ENCODE data around the gene SBF1. TPM values are rescaled to one million over a fixed set of nuclear protein-coding genes. Genes with fewer than 3 reads are reported as not detected.
"Not testable (repeated sequence)": the region's sequence is repeated elsewhere in the genome, so short reads cannot be mapped to it uniquely, and the experiment has no call there.

The SBF1 gene
- total RNA-seq, 1 experiment from 2014 or later = 43.6 TPM

DNA sequence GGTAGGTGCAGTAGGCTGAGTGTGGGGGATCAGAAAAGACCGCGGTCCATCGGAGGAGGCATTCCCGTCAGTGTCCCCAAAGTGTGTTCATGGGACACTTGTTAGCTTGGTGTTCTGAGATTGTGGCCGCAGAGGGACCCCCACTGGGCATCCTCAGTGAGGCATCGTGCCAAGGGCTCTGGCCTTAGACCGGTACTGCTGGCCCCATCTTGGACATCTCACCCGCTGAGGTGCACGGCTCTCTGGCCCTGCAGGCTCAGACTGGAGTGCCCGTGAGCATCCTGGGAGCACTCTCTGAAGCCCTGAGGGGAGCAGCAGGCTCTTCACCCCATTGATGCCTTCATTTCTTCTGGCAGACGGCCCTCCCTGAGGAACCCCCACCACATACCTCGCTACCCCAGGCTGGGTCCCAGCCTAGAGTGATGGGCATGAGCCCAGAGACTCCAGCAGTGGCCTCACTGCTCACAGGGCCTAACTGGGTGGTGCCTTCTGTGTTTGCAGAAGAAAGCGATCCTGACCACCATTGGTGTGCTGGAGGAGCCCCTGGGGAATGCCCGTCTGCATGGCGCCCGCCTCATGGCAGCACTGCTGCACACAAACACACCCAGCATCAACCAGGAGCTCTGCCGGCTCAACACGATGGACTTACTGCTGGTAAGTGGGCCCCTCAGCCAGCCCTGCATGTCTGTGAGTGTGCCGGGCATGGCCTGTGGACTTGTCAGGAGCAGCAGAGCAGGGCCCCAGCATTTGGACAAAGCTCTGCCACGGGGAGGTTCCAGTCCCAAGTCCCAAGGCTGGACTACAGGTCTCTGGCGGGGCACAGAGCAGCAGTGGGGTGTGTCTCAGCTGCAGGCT is 51.6 kb downstream of the SBF1 start:
- DNase-seq (ENCODE audit: low read depth) = no peak

DNA sequence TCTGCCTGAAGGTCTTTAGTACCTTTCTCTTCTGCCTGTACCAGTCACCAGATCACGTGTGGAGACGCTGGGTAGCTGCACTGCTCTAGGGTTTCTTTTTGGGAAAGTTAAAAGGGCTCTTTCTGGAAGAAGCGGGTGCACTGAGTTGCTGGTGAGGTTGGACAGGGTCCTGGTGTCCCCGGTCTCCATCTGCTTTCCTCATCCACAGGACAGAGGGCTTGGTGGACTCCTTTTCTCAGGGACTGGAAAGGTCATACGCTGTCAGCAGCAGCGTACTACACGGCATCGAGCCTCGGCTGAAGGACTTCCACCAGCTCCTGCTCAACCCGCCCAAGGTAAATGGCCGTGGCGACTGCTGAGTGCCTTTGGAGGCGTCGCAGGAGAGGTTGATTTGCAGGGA is 52.8 kb downstream of the SBF1 start:
- no peak for DNase-seq (ENCODE audit: low read depth)

DNA sequence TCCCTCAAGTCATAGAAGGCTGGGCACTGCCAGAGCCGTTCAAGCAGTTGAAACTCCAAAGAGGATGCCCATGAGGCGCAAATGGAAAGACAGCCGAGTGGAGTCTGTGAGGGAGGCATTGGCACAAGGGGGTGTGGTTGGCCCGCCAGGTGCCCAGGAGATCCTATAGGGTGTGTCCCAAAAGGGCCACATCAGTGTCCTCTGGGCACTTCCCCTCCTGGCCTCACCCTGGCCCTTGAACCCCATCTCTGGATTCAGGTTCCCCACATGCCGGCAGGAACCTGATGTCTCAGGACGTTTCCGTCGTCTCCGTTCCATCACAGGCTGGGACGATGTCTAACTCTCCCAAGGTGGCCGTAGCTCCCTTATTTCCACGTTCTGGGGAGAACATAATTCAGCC is 54.3 kb downstream of the SBF1 start:
- DNase-seq (ENCODE audit: low read depth) = no peak

DNA sequence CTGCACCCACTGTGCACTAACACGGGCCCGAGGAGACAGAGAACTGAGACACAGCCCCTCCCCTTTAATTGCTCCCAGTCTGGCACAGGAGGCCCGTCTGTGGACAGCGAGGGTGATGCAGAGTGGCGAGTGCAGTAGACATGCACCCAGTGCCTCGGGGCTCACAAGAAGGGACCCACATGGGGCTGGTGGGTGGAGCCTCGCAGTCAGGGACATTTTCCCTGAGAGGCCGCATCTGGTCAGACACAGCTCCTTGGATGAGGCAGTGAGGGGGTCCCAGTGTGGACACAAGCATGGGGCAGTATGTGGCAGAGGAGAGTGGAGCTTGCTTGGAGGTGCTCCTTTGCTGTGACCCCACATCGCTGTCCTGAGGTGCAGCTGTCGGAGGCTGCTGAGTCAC is 54.8 kb downstream of the SBF1 start:
- no peak for DNase-seq (ENCODE audit: low read depth)

DNA sequence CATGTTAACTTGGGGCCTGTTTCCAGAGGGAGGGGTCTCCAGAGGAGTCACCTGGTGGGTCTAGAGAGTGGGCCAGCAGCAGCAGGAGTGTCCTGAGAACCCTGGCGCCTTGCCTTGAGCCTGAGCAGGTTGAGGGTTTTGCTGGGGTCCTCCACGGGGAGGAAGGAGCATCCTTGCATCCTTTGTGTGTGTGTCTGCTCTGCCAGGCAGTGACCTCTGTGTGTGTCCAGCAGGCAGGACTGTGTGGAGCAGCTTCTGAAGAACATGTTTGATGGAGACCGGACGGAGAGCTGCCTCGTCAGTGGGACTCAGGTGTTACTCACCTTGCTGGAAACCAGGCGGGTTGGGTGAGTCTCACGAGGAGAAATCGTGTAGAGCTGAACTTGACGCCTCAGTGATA is 55.7 kb downstream of the SBF1 start:
- DNase-seq (ENCODE audit: low read depth) = no peak

DNA sequence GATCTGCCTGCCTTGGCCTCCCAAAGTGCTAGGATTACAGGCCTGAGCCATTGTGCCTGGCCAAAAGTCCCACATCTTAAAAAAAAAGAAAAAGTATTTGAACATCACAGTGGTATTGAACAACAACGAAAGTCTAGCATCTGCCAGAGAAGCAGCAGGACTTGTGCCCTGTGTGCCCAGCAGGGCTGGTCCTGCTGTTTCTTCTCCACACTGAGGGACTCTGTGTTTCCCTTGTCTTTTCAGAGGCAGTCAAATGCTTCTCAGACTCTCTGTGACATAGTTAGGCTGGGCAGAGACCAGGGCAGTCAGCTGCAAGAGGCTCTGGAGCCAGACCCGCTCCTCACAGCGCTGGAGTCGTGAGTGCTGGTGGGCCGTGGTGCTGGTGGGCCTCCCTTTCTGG is 56.2 kb downstream of the SBF1 start:
- no peak for DNase-seq (ENCODE audit: low read depth)

DNA sequence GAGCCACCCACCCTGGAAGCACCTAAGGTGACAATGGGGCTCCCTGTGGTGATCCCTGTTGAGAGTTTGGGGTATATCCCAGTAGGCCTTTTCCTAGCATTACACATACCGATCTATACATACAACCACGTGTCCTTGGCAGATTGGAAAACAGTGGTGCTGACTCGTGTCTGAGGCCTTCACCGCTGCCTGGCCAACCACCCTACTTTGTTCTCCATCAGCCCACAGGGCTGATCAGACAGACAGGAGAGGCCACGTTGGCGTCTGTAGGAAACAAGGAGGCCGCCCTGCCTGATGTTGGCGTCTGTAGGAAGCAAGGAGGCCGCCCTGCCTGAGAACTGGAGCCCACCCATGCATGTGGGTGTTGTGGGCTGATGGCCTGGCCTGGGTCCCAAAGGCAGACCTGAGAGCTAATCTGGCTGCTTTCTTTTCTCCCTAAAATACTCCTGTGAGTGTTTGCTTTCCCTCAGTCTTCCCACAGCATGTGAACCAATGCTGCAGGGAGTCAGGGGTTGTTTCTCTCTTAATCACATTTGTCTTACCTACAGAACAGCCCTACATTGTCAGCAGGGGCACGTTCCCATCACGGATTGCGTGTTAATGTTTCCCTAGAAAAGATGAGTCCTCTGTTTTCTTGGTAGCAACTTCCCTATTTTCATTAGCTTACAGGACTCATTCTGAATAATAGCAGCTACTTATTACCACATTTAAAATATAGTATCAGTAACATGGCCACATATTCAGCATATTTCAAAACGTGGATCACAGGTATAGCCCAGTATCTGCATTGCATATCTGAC is 57.2 kb downstream of the SBF1 start:
- DNase-seq (ENCODE audit: low read depth) = no peak

DNA sequence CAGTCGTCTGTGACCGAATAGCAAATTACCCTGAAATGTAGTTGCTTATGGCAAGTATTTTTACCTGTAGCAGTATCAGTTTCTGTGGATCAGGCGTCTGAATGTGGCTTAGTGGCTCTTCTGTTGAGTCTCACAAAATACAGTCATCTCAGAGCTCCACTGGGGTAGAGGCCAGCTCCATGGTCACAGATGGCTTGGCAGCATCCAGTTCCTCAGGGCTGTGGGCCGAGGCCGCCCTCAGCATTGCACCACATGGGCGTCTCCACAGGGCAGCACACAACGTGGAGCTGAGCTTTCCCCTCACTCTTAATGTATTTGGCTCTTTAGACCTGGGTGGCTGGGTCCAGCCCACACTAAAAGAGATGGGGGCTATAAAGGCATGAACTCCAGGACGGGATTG is 57.8 kb downstream of the SBF1 start:
- DNase-seq (ENCODE audit: low read depth) = no peak

DNA sequence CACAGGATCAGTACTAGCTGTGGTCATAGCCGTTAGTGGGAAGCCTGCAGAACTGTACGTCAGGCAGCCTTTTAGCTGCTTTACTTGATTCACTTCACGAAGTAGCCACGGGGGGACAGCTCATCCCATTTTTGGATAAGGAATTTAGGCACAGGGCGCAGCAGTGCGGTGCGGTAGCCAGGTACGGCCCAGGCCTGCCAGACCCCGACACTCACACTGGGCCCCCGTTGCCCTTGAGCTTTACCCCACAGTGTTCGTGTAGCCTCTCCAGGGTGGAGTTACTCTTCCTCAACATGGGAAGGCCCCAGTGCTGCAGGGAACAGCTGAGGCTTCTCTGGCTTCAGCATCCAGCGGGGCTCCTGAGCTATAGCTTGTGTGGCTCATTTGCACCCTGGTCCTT is 59.4 kb downstream of the SBF1 start:
- no peak for DNase-seq (ENCODE audit: low read depth)

DNA sequence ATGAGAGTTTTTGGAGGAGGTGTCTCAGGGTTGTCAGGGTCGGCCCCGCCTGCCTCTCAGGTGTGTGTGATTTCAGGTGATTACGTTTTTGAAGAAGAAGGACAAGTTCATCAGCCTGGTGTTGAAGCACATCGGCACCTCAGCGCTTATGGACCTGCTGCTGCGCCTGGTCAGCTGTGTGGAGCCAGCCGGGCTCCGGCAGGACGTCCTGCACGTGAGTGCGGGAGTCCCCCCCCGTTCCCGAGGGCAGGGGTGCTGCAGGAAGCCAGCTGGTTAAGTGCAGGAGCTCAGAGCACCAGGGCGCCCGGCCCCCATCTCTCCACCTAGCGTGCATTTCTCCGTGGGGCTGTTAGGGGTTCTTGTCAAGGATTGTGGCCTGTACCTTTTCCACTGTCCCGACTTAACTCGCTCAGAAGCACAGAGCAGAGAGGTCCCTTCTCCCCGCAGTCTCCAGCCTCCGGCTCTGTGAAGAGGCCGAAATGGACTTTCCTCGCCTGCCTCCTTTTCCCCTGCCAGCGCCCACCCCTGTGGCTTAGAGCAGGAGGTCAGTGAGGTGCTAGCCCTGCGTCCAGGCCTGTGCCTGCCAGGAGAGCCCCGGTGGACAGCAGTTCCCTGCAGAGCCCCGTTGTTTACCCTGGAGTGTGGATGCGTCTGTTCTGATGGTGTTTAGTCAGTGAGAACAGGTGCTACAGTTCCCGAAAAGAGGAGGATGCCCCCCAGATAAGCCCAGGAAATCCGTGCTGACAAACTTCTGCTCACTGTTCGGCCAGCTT is 60.2 kb downstream of the SBF1 start:
- DNase-seq (ENCODE audit: low read depth) = no peak

DNA sequence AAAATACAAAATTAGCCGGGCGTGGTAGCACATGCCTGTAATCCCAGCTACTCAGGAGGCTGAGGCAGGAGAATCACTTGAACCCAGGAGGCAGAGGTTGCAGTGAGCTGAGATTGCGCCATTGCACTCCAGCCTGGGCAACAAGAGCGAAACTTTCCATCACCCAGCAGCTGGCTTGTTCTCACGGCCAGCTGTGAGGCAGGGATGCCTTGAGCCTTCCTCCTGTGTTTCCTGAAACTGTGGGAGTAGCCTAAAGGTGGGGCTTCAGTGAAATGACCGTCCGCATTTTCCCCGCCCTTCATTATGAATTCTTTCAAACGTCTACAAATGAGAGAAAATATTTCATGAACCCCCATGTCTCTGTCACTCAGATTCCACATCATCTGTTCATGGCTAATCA is 65.9 kb downstream of the SBF1 start:
- not testable (repeated sequence) for DNase-seq (ENCODE audit: low read depth)

DNA sequence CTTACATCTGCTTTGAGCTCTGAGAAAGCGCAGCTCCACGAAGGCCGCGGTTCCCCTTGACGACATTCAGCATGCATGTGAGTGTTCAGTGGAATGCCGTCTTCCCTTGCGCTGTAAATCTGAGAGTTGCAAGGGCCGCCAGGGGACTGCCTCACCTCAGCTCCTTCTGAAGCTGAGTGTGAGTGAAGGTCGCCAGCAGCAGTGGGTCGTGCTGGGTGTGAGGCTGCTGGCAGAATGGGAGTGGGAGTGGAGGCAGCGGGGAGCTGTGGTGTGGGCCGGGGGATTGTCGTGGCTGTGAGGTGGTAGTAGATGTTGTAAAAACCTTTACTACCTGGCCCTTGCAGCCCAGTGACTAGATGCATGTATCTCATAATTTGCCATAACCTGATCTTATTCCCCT is 66.5 kb downstream of the SBF1 start:
- DNase-seq (ENCODE audit: low read depth) = no peak

DNA sequence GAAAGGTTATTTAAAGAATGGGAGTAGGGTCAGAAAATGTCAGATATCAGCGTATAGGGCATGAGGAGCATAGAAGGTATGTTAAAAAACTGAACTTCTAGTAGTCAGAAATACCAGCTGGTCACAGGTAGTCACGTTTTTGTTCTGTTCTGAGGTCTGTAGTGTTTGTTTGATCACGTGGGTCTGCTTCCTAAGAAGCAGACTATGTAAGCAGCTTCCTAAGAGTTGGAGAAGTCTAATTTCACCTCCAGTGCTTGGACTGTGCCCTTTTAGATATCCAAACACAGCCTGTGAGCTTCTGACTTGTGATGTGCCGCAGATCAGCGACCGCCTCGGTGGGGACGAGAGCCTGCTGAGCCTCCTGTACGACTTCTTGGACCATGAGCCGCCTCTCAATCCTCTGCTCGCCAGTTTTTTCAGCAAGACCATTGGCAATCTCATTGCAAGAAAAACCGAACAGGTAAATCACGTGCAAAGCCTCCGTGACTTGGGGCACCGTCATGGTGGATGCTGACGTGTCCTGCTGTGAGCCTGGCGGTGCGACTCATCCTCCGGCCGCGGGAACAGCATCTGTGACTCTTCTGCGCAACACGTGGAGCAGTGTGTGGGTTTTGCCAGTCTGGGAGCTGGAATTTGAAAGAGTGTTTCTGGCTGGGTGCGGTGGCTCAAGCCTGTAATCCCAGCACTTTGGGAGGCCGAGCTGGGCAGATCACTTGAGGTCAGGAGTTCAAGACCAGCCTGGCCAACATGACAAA is 68.2 kb downstream of the SBF1 start:
- no peak for DNase-seq (ENCODE audit: low read depth)

DNA sequence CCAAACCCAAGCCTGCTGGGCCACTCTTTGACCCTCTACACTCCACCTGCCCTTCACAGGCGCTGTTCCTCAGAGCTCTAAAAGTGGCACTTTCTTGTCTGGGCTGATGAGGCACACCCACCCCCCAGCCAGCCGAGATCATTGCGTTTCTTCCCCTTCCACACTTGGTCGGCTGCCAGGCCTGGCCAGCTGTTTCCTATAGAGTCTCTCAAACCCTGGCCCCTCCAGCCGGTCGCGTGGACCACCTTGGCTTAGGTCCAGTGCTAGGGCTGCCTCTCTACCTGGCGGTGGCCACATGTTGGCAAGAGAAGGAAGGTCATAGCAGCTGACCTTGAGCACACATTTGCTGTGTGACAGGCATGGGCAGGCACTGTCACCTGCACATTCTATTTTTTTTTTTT is 71.1 kb downstream of the SBF1 start:
- DNase-seq (ENCODE audit: low read depth) = no peak

DNA sequence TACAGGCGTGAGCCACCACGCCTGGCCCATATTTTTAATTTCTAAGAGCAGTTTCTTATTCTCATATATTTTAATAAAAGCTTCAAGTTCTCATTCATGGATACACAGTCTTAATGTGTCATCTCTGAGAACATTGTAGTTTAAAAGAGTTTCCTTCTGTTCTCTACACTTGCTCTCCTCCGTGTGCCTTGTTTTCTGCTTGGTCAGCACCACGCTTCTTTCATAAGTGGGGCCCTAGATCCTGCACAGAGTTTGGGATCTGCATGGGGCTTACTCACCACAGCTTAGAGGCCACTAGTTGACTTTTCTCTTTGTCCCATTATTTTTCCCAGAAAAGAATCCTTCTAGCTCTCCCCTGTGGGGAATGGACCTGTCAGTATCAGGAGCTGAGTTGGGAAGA is 72.9 kb downstream of the SBF1 start:
- no peak for DNase-seq (ENCODE audit: low read depth)

DNA sequence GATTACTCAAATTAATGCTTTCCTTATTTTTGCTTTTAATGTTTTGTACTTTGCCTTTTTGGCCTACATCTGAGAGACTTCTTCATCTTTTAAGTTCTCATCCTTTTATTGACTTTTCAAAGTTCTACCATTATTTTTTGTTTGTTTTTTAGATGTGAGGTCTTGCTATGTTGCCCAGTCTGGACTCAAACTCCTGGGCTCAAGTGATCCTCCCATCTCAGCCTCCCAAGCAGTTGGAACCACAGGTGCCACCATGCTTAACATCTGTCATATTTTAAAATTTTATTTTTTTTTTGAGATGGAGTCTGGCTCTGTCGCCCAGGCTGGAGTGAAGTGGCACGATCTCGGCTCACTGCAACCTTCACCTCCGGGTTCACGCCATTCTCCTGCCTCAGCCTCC is 73.9 kb downstream of the SBF1 start:
- no peak for DNase-seq (ENCODE audit: low read depth)

DNA sequence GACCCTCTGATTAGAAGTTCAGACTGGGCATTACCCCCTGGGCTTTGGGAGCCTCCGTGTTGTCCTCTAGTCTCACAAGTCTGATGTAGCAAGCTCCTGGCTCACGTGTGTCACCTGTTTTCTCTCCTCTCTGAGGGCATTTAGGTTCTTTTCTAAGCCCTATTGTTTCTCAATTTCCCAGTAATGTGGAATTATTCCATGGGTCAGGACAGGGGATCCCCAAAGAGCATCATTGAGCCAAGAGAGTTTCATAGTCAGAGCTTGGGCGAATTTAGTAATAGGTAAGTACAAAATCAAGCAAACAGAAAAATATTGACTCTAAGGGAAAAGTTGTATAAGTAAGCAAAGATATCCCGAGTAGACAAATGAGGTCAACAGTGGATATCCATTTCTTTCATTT is 74.4 kb downstream of the SBF1 start:
- DNase-seq (ENCODE audit: low read depth) = no peak

DNA sequence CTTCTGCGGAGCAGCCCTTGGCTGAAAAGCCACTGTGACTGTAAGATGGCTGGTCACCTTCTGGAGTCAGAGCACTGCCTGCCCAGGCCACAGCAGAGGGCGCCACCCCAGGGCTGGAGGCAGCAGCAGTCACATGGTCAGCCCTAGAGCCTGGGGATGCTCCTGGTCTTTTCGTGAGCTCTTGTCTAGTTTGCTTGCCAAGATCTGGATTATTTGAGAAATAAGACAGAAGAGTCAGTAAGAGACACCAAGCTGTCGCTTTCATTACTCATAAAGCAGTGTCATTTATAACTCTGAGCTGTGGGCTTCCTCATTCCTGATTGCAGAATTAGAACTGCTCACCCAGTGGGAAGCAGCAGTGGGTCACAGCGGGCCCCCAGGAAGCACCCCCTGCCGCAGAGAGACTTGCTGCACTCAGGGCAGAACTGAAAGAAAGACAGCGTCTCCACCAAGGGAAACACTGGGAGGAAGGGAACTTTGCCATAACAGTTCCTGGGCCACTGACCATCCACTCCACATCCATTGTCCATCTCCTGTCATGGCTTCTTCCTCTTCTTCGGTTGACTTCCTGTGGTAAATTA is 75.0 kb downstream of the SBF1 start:
- no peak for DNase-seq (ENCODE audit: low read depth)

DNA sequence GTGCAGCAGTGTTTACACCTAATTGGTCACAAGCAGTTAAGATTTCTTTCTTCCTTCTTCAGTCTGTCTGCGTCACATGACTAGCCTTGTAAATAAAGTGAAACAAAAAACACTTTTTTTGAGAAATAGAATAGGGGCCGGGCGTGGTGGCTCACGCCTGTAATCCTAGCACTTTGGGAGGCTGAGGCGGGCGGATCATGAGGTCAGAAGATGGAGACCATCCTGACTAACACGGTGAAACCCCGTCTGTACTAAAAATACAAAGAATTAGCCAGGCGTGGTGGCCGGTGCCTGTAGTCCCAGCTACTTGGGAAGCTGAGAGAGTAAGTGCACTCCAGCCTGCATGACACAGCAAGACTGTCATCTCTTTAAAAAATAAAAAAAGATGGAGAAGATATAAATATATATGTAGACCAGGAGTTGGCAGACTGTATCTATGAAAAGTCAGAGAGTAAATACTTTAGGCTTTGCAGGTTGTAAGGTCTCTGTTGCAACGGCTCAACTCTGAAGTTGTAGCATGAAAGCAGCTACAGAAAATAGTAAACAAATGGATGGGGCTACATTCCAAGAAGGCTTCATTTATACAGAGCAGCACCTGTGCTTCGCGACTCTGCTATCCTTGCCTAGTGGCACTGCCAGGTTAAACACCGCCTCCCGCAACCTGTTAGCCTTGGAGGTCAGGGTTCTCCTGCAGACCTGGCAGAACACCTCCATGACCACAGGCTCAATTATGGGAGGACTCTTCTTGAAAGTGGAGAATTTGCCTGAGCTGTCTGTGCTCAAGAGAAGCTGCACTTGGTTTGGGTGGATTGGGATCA is 75.8 kb downstream of the SBF1 start:
- DNase-seq (ENCODE audit: low read depth) = no peak

DNA sequence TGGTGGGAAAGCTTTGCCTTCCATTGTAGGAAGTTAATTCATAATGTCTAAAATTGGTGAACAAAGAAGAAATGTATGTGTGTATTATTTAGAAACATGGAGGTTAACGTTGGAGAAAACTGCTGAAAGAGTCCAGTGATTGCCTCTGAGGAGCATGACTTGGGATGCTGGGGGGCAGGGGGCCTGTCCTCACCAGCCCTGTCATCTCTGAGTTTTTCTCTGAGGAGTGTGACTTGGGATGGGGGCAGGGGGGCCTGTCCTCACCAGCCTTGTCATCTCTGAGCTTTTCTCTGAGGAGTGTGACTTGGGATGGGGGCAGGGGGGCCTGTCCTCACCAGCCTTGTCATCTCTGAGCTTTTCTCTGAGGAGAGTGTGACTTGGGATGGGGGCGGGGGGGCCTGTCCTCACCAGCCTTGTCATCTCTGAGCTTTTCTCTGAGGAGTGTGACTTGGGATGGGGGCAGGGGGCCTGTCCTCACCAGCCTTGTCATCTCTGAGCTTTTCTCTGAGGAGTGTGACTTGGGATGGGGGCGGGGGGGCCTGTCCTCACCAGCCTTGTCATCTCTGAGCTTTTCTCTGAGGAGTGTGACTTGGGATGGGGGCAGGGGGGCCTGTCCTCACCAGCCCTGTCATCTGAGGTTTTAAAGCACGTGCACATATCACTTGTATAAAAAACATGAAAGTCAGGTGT is 77.3 kb downstream of the SBF1 start:
- not testable (repeated sequence) for DNase-seq (ENCODE audit: low read depth)

Measured in M059J (cell line).